BJ (cell line): ENCODE results near the gene ALDH3B2. TPM values are rescaled to one million over a fixed set of nuclear protein-coding genes. Genes with fewer than 3 reads are reported as not detected.

ENCODE experiments used
- CTCF ChIA-PET: fragments of 350-600 bp; formaldehyde crosslinking; extraction: SDS; loops from one replicate; lab custom pipeline; 2021; ENCODE audit warnings: antibody characterized with exemption, inconsistent platforms; lab: Yijun Ruan, JAX
- POLR2A ChIA-PET: fragments of 300-600 bp; sonication (Branson Sonifier 250); formaldehyde crosslinking; extraction: SDS; loops from one replicate; lab custom pipeline; 2021; ENCODE audit warnings: antibody characterized with exemption; lab: Charles Lee
- DNase-seq: peaks from one replicate; pipeline ENCODE4 v3.0.0-alpha.2; 2011; ENCODE audit warnings: low read depth
- H3K27me3 ChIP-seq: 2 replicates; pipeline ENCODE4 v1.6.0; 2011; ENCODE audit warnings: low read length; ENCODE audit not compliant: control insufficient read depth, insufficient read depth
- H3K36me3 ChIP-seq: 2 replicates; pipeline ENCODE4 v1.5.1; 2011; ENCODE audit warnings: low read length; ENCODE audit not compliant: control insufficient read depth, insufficient read depth
- H3K4me3 ChIP-seq: 2 replicates; pipeline ENCODE4 v1.5.1; 2011; ENCODE audit warnings: low read depth, mild to moderate bottlenecking, control low read depth, low read length
- CTCF ChIP-seq: IDR thresholded peaks from 2 replicates; pipeline ENCODE4 v1.5.1; 2011; ENCODE audit warnings: low read depth, mild to moderate bottlenecking, control low read depth, inconsistent platforms, low read length, moderate library complexity; ENCODE audit not compliant: insufficient read depth
- polyA plus RNA-seq: library from polyadenylated mRNA; depleted of rRNA; stranded (reverse); fragments of >200 nt; gene quantifications from 2 replicates; pipeline ENCODE4 v1.2.3, GENCODE V29; 2011

ALDH3B2 gene
- polyA plus RNA-seq, 1 experiment: not detected

GRCh38 chr11:67656278-67656922, 18.0 kb downstream of the ALDH3B2 start:
- TF ChIP-seq CTCF: no peak
- POLR2A ChIA-PET: no interaction called here
- CTCF ChIA-PET: interaction anchor here (1.4 to 6.9 kb wide), 2 partner anchors 25 to 43 kb away, joined by 3 to 65 read pairs; partner anchors contain the start of gene NUDT8
- 0 out of 2 replicates have a peak, but pooled peaks cover 1% of the 10 kb centered on the region for H3K27me3 ChIP-seq
- no peak overlapping the region for H3K4me3 ChIP-seq
- no peak for DNase-seq
- H3K36me3 ChIP-seq: no peaks in the 10 kb centered on the region

DNA sequence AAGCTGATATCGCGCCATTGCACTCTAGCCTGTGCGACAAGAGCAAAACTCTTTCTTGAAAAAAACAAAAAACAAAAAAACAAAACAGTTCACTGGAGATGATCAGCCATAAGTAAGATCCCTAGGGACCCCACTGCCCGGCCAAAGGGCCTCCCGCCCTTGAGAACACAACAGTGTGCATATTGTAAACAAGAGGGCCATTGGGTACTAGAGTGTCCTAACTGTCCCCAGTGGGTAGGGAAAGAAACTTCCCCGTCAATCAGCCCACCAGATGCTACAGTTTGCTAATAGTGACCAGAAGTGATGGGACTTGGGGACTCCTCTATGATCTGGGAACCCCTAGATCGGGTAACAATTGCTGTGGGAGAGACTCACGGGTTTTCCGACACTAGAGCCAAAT, 20.2 kb downstream of the ALDH3B2 start:
- no peaks in the 10 kb centered on the region for H3K27me3 ChIP-seq
- ChIA-PET CTCF (no interaction called here), POLR2A (no interaction called here)
- no peak for TF ChIP-seq CTCF
- no peak overlapping the region for H3K4me3 ChIP-seq
- H3K36me3 ChIP-seq: no peaks in the 10 kb centered on the region
- DNase-seq: no peak

DNA sequence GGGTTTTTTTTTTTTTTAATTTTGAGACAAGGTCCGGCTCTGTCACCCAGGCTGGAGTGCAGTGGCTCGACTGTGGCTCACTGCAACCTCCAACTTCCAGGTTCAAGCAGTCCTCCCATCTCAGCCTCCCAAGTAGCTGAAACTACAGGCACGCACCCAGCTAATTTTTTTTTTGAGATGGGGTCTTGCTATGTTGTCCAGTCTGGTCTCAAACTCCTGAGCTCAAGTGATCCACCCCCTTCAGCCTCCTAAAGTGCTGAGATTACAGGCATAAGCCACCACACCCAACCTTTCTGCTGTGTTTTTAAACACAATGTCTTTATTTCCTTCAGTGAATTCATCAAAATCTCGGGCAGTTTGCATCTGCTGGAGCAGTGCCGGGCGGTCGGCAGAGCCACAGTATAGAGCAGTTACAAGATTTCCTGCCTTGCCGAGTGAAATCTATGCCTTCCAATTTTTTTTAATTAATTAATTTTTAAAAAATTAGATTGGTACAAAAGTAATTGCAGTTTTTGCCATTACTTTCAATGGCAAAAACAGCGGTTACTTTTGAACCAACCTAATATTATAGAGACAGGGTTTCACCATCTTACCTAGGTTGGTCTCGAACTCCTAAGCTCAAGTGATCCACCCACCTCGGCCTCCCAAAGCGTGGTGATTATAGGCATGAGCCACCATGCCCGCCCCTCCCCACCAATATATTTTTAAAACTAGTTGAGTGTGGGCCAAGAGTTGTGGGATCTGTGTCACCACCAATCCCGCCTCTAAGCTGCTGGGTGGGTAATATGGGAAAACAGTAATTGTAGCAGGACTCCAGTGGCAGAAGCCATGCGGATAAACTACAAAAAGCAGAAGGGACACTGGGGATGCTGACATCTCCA, 21.2 kb downstream of the ALDH3B2 start:
- no peak for TF ChIP-seq CTCF
- no peak for DNase-seq
- Histone ChIP-seq H3K4me3 (no peak overlapping the region), H3K27me3 (no peaks in the 10 kb centered on the region; the same call in 1 of the 2 replicates), H3K36me3 (no peaks in the 10 kb centered on the region)
- ChIA-PET POLR2A (no interaction called here), CTCF (interaction anchor here (9.0 kb wide), 1 partner anchor 23 kb away, joined by 48 read pairs; the partner anchor contains the start of gene NUDT8)

GRCh38 chr11:67651976-67652781, 22.2 kb downstream of the ALDH3B2 start:
- Histone ChIP-seq H3K4me3 (no peak overlapping the region), H3K27me3 (no peaks in the 10 kb centered on the region; the same call in 1 of the 2 replicates), H3K36me3 (no peaks in the 10 kb centered on the region)
- ChIA-PET CTCF (interaction anchor here (1.2 to 9.0 kb wide), 4 partner anchors 8 to 69 kb away, joined by 3 to 48 read pairs (median 8); partner anchors contain the start of genes GSTP1, NUDT8 and TBX10), POLR2A (no interaction called here)
- DNase-seq: no peak
- TF ChIP-seq CTCF: no peak
